CD8-positive, alpha-beta memory T cell (primary cell): ENCODE results near the gene PRKAG2. TPM values are rescaled to one million over a fixed set of nuclear protein-coding genes. Genes with fewer than 3 reads are reported as not detected.

Source experiments
- CTCF ChIA-PET: fragments of 350-600 bp; sonication (Branson Sonifier 250); formaldehyde crosslinking; loops from one replicate; lab custom pipeline; 2021; ENCODE audit warnings: antibody characterized with exemption; lab: Charles Lee
- POLR2A ChIA-PET: fragments of 350-600 bp; sonication (Branson Sonifier 250); formaldehyde crosslinking; loops from one replicate; lab custom pipeline; 2021; ENCODE audit warnings: antibody characterized with exemption; lab: Charles Lee
- DNase-seq, 5 donors: peaks; one replicate each; pipeline versions ENCODE4 v3.0.0 to v3.0.0-alpha.2; 2020 to 2022; ENCODE audit warnings: mixed read lengths in 1 of 5
- H3K27ac ChIP-seq: one replicate; pipeline ENCODE4 v1.7.0; 2013; ENCODE audit warnings: low read depth, mild to moderate bottlenecking, low read length, moderate library complexity
- H3K27me3 ChIP-seq: 2 replicates; pipeline ENCODE4 v1.7.0; 2013; ENCODE audit warnings: low read length, mild to moderate bottlenecking; ENCODE audit not compliant: insufficient read depth, poor library complexity, severe bottlenecking
- H3K36me3 ChIP-seq: 2 replicates; pipeline ENCODE4 v1.7.0; 2013; ENCODE audit warnings: mild to moderate bottlenecking, low read length, moderate library complexity; ENCODE audit not compliant: insufficient read depth
- H3K4me1 ChIP-seq: 2 replicates; pipeline ENCODE4 v1.7.0; 2013; ENCODE audit warnings: mild to moderate bottlenecking, low read length, moderate library complexity; ENCODE audit not compliant: insufficient read depth
- H3K4me3 ChIP-seq: 2 replicates; pipeline ENCODE4 v1.7.0; 2013; ENCODE audit warnings: mild to moderate bottlenecking, low read length
- H3K9me3 ChIP-seq: 2 replicates; pipeline ENCODE4 v1.7.0; 2013; ENCODE audit warnings: mild to moderate bottlenecking, low read length
- H3K27ac Mint-ChIP-seq, 8 donors: one replicate each; pipeline ENCODE4 v1.8.0; 2020 to 2021; ENCODE audit warnings: mixed read lengths in 8 of 8, mild to moderate bottlenecking in 6 of 8, inconsistent platforms in 3 of 8, moderate library complexity in 3 of 8
- H3K27me3 Mint-ChIP-seq, 2 donors: one replicate each; pipeline ENCODE4 v1.8.0; 2020 to 2021; ENCODE audit warnings: mixed read lengths in 2 of 2, mild to moderate bottlenecking in 1 of 2, moderate library complexity in 1 of 2
- H3K36me3 Mint-ChIP-seq, 3 donors: one replicate each; pipeline ENCODE4 v1.8.0; 2020 to 2021; ENCODE audit warnings: mixed read lengths in 3 of 3, inconsistent platforms in 1 of 3, mild to moderate bottlenecking in 1 of 3
- H3K4me1 Mint-ChIP-seq, 3 donors: one replicate each; pipeline ENCODE4 v1.8.0; 2020 to 2021; ENCODE audit warnings: mixed read lengths in 3 of 3, inconsistent platforms in 1 of 3, mild to moderate bottlenecking in 1 of 3
- H3K4me3 Mint-ChIP-seq, 7 donors: one replicate each; pipeline ENCODE4 v1.8.0; 2020 to 2021; ENCODE audit warnings: mixed read lengths in 7 of 7, mild to moderate bottlenecking in 6 of 7, moderate library complexity in 4 of 7, inconsistent platforms in 2 of 7
- H3K9me3 Mint-ChIP-seq, 5 donors: one replicate each; pipeline ENCODE4 v1.8.0; 2020 to 2022; ENCODE audit warnings: mixed read lengths in 5 of 5, mild to moderate bottlenecking in 3 of 5, moderate library complexity in 2 of 5, inconsistent platforms in 1 of 5
- polyA plus RNA-seq: library from polyadenylated mRNA; unstranded; fragments of 300-500 nt; fragmentation: Illumina TruSeq; gene quantifications from one replicate; pipeline ENCODE4 v1.2.3, GENCODE V29; 2021
- total RNA-seq, 2 experiments: library from RNA; stranded (reverse); gene quantifications; one replicate each; pipeline ENCODE4 v1.2.3, GENCODE V29; 2021

PRKAG2 gene
- total and polyA plus RNA-seq, 3 experiments from 2014 or later = 23.1 to 31.4 (median 27.2) TPM

DNA sequence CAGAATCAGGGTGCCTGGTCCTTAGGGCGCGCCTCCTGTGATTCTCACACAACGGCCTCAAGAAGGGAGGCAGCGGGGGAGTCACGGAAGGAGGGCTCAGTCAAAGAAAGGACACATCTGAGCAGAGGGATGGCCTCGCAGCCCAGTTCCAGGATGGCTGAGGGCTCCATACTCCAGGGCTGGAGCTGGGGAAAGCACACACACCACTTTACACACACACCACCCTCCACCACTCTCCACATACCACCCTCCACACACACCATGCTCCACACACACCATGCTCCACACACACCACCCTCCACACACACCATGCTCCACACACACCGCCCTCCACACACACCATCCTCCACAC is 22.2 kb downstream of the PRKAG2 start:
- no peak overlapping the region for H3K27ac Mint-ChIP-seq
- no peak for DNase-seq
- H3K27me3 Mint-ChIP-seq = peaks cover 0 to 3% of the 10 kb centered on the region in 2 donors
- peaks cover 31 to 58% (median 45%) of the 10 kb centered on the region in 3 donors for H3K4me1 Mint-ChIP-seq
- ChIA-PET POLR2A (no interaction called here), CTCF (no interaction called here)
- Histone ChIP-seq H3K27me3 (no peaks in the 10 kb centered on the region), H3K4me1 (peaks cover 12% of the 10 kb centered on the region), H3K4me3 (no peak overlapping the region), H3K9me3 (no peaks in the 10 kb centered on the region), H3K27ac (no peak overlapping the region), H3K36me3 (no peaks in the 10 kb centered on the region)
- H3K9me3 Mint-ChIP-seq = no peaks in the 10 kb centered on the region
- H3K36me3 Mint-ChIP-seq = peaks cover 0 to 15% (median 4%) of the 10 kb centered on the region in 3 donors
- no peak overlapping the region for H3K4me3 Mint-ChIP-seq

DNA sequence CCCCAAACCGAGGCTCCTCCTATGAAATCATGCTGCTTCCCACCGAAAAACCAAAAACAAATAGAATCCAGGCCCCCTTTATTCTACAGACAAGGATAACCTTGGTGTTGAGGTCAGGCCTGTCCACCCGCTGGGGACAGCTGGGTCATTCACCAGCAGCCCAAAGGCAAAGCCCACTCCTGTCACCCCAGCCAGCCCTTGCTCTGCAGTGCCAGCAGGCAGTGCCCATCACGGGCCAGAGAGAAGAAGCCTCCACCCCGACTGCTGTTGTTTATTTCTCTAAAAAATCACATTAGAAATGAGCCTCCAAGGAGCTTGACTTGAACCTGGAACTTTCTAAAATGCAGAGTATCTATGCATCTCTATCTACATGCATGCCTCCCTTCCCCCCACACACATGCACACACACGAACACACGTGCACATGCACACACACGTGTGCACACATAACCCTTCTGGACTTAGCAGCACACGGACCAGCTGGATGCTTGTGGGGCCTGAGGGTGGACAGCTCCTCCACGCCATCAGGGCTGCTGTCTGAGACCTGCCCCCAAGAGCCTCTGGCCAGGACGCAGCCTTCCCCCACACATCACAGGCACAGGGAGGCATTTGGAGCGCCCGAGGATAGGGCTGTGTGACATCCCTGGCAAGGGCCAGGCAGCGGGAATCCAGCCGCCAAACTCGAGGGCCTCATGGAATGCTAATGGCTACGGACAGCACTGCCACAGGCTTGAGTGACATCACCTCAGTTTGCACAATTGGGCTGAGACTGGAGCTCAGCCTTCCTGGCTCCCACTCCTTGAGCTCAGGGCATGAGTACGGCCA is 22.8 kb downstream of the PRKAG2 start:
- no peak overlapping the region for H3K4me3 ChIP-seq
- H3K4me1 ChIP-seq = peaks cover 12% of the 10 kb centered on the region
- CTCF ChIA-PET = no interaction called here
- Mint-ChIP-seq H3K27ac (peak overlapping the region in 2 of 8 donors; percentile 52 to 65), H3K36me3 (peaks cover 0 to 15% (median 4%) of the 10 kb centered on the region in 3 donors), H3K9me3 (no peaks in the 10 kb centered on the region), H3K27me3 (peaks cover 0 to 3% of the 10 kb centered on the region in 2 donors), H3K4me1 (peaks cover 31 to 58% (median 48%) of the 10 kb centered on the region in 3 donors), H3K4me3 (no peak overlapping the region)
- POLR2A ChIA-PET = no interaction called here
- no peaks in the 10 kb centered on the region for H3K36me3 ChIP-seq
- no peak overlapping the region for H3K27ac ChIP-seq
- no peaks in the 10 kb centered on the region for H3K9me3 ChIP-seq
- H3K27me3 ChIP-seq = no peaks in the 10 kb centered on the region
- DNase-seq = no peak

DNA sequence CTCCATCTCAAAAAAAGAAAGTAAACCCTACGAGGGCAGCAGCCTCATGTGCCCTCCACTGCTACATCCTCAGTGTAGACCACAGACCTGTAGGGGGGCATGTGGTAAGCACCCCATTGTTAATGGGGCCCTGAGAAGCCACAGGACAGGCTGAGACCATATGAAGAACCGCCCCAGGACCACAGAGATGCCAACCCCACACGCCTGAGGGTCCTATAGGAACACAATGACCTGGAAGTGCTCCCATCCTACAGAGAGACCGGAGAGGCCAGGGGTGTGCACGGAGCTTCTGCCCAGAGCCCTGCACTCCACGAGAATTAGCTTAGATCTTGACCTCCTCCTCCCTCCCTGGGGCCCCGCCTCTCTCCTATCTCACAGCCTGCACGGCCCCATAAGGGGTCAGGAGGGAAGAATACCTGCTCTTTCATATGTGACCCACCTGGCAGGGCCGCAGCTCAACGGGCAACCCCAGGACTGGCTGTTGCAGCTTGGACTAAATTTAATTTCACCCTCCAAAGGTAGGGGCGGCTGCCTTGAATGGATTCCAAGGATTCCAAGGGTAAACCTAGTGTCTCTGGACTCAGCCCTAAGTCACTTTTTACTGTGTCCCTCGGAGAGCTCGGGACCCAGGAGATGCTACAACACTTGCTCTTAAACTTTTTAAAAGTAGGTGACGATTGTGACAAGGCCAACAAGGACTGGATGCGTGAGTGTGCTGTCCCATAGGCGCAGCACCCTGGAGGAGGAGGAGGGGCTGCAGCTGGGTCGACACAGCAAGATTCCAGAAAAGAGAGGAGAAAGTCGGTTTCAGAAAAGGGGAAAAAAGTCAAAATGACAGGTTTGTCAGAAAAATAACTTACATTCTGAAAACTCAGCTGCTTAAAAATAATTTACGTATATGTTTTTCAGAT is 24.2 kb downstream of the PRKAG2 start:
- no peaks in the 10 kb centered on the region for H3K36me3 ChIP-seq
- H3K9me3 Mint-ChIP-seq = no peaks in the 10 kb centered on the region
- H3K27ac ChIP-seq = no peak overlapping the region
- H3K27ac Mint-ChIP-seq = peak overlapping the region in 1 of 8 donors; percentile 36
- peaks cover 30 to 48% (median 41%) of the 10 kb centered on the region in 3 donors for H3K4me1 Mint-ChIP-seq
- DNase-seq = no peak
- ChIA-PET POLR2A (no interaction called here), CTCF (no interaction called here)
- H3K36me3 Mint-ChIP-seq = peaks cover 0 to 12% (median 4%) of the 10 kb centered on the region in 3 donors
- peaks cover 0 to 3% of the 10 kb centered on the region in 2 donors for H3K27me3 Mint-ChIP-seq
- no peaks in the 10 kb centered on the region for H3K9me3 ChIP-seq
- H3K27me3 ChIP-seq = no peaks in the 10 kb centered on the region
- no peak overlapping the region for H3K4me3 ChIP-seq
- H3K4me3 Mint-ChIP-seq = no peak overlapping the region
- H3K4me1 ChIP-seq = peaks cover 12% of the 10 kb centered on the region

DNA sequence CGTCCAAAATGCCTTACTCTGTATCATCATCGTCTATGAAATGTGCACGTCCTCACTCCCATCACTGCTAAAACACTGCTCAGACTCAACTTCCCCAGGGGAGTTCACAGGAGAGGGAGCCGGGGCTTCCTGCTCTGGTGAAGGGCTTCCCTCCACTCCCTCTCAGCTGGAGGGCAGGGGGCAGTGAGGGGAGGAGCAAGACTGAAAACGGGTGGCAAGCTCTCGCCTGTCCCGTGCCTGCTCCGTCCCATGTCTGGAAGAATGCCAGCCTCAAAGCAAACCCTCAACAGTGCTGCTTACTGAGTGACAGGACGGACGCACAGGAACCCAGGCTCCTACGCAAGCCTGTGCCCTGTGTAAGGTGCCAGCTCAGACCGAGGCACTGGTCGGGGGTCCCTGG is 25.1 kb downstream of the PRKAG2 start:
- H3K27me3 Mint-ChIP-seq = peaks cover 0 to 3% of the 10 kb centered on the region in 2 donors
- no peak overlapping the region for H3K27ac ChIP-seq
- no peaks in the 10 kb centered on the region for H3K9me3 Mint-ChIP-seq
- no peaks in the 10 kb centered on the region for H3K36me3 ChIP-seq
- DNase-seq = peak in 1 of 5 donors; percentile 10
- peaks cover 0 to 14% (median 4%) of the 10 kb centered on the region in 3 donors for H3K36me3 Mint-ChIP-seq
- H3K4me3 Mint-ChIP-seq = peak overlapping the region in 5 of 7 donors; percentile 25 to 57 (median 39)
- H3K27ac Mint-ChIP-seq = peak overlapping the region in 4 of 8 donors; percentile 55 to 79 (median 60)
- H3K4me1 Mint-ChIP-seq = peaks cover 25 to 44% (median 39%) of the 10 kb centered on the region in 3 donors
- H3K4me1 ChIP-seq = peaks cover 12% of the 10 kb centered on the region
- no peak overlapping the region for H3K4me3 ChIP-seq
- CTCF ChIA-PET = interaction anchor here (1.1 kb wide), 1 partner anchor 12 kb away, joined by 3 read pairs; no protein-coding TSS in a partner anchor
- H3K27me3 ChIP-seq = no peaks in the 10 kb centered on the region
- POLR2A ChIA-PET = interaction anchor here (0.6 kb wide), 1 partner anchor 705 kb away, joined by 8 read pairs; no protein-coding TSS in a partner anchor
- no peaks in the 10 kb centered on the region for H3K9me3 ChIP-seq

DNA sequence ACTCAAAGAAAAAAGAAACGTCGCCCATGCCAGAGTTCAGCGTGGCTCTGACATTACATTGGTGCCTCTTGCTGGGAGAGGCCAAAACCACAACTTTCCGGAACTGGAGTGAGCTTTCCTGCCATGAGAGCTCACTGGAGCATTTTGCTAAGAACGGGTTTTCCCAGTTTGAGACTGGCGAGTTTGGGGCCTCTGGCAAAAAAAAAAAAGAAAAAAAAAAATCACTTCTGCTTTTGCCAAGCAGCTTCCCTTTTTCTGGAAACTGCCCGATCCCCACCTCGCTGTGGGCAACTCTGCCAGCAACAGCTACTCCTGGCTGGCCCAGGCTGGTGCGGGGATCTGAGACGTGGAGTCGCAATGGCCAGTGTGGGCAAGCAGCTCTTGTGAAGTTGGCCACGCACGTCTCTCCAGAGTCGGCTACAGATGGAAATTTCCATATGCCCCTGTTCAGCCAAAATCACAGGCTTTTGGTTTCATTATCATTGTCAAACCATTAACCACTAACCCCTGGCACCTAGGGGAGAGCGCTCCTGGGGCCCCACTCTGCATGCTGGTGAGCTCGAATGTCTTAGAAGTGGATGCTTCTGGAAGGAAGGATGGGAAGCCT is 25.7 kb downstream of the PRKAG2 start:
- Histone ChIP-seq H3K27me3 (no peaks in the 10 kb centered on the region), H3K9me3 (no peaks in the 10 kb centered on the region), H3K27ac (no peak overlapping the region), H3K4me3 (no peak overlapping the region), H3K36me3 (no peaks in the 10 kb centered on the region), H3K4me1 (peaks cover 12% of the 10 kb centered on the region)
- Mint-ChIP-seq H3K27me3 (no peaks in the 10 kb centered on the region), H3K4me3 (peak overlapping the region in 6 of 7 donors; percentile 18 to 57 (median 37)), H3K9me3 (no peaks in the 10 kb centered on the region), H3K27ac (peak overlapping the region in 4 of 8 donors; percentile 50 to 79 (median 70)), H3K4me1 (peaks cover 21 to 41% (median 35%) of the 10 kb centered on the region in 3 donors), H3K36me3 (peaks cover 0 to 12% (median 0%) of the 10 kb centered on the region in 3 donors)
- ChIA-PET CTCF (interaction anchor here (0.9 to 1.1 kb wide), 2 partner anchors 8 to 11 kb away, joined by 3 read pairs; no protein-coding TSS in a partner anchor), POLR2A (interaction anchor here (0.6 kb wide), 1 partner anchor 704 kb away, joined by 8 read pairs; no protein-coding TSS in a partner anchor)
- peak in 1 of 5 donors; percentile 34 for DNase-seq

DNA sequence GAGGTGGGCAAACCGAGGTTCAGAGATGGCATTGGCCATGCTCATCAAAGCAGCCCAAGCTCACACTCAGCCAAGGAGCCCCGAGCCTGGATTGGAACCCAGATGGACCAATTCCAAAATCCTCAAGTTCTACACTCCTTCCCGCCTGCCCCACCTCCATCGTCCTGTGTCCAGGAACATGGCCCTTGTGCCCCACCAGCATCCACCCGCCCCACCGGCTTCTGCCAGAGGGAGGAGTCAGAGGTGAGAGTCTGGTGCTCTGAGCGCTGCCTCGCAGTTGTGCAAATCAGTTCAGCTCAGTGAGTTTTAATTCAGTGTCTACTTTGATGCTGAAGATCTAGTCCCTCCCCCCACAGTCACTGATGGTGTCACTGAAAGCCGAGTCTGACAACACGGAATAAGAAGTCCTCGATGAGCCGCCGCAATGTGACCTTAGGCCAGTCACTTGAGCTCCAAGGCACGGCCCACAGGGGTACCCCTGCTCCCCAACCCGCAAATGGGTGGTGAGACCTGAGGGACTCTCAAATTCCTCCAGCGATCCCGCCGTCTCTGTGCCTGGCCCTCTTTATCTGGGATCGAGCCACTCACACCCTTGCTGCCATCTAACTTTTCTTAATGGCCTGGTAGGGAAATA is 26.3 kb downstream of the PRKAG2 start:
- H3K27me3 ChIP-seq = no peaks in the 10 kb centered on the region
- H3K4me3 Mint-ChIP-seq = peak overlapping the region in 3 of 7 donors; percentile 16 to 31 (median 30)
- H3K27ac Mint-ChIP-seq = peak overlapping the region in 4 of 8 donors; percentile 12 to 76 (median 43)
- H3K9me3 ChIP-seq = no peaks in the 10 kb centered on the region
- H3K4me1 ChIP-seq = peaks cover 12% of the 10 kb centered on the region
- POLR2A ChIA-PET = no interaction called here
- peaks cover 0 to 14% (median 0%) of the 10 kb centered on the region in 3 donors for H3K36me3 Mint-ChIP-seq
- DNase-seq = no peak
- CTCF ChIA-PET = interaction anchor here (0.9 kb wide), 1 partner anchor 9 kb away, joined by 3 read pairs; no protein-coding TSS in a partner anchor
- no peak overlapping the region for H3K4me3 ChIP-seq
- peaks cover 21 to 41% (median 35%) of the 10 kb centered on the region in 3 donors for H3K4me1 Mint-ChIP-seq
- no peaks in the 10 kb centered on the region for H3K36me3 ChIP-seq
- no peaks in the 10 kb centered on the region for H3K9me3 Mint-ChIP-seq
- H3K27me3 Mint-ChIP-seq = no peaks in the 10 kb centered on the region
- no peak overlapping the region for H3K27ac ChIP-seq

DNA sequence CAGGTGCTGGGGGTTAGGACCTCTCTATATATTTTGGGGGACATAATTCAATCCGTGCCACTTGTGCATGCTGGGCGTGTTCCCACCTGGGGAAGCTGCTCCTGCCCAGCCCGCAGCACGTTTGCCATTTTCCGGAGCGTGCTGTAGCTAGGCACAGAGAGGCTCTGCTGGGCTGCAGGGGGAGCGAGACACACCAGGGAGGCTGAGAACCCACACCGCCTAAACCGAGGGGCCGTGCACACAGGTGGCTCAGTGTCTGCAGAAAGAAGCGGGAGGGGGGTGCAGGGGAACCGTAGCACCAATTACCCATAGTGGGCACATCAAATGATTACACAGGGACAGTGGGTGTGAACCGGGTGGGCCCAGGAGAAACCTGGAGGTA is 27.0 kb downstream of the PRKAG2 start:
- Histone ChIP-seq H3K9me3 (no peaks in the 10 kb centered on the region), H3K4me1 (peaks cover 12% of the 10 kb centered on the region), H3K27me3 (no peaks in the 10 kb centered on the region), H3K4me3 (no peak overlapping the region), H3K36me3 (no peaks in the 10 kb centered on the region), H3K27ac (no peak overlapping the region)
- Mint-ChIP-seq H3K36me3 (peaks cover 0 to 18% (median 0%) of the 10 kb centered on the region in 3 donors), H3K4me3 (no peak overlapping the region), H3K27ac (peak overlapping the region in 2 of 8 donors; percentile 4 to 65), H3K9me3 (no peaks in the 10 kb centered on the region), H3K27me3 (no peaks in the 10 kb centered on the region), H3K4me1 (peaks cover 21 to 41% (median 35%) of the 10 kb centered on the region in 3 donors)
- no peak for DNase-seq
- ChIA-PET CTCF (no interaction called here), POLR2A (no interaction called here)
